ENCODE data around the gene SLC25A30.
"Not testable (repeated sequence)": the region's sequence is repeated elsewhere in the genome, so short reads cannot be mapped to it uniquely, and the experiment has no call there.

The SLC25A30 gene

GRCh38 chr13:45432737-45433380, 14.7 kb upstream of the SLC25A30 start:
- no peak overlapping the region for H3K27ac ChIP-seq
- TF ChIP-seq ZFX (IDR thresholded peaks at IDR 0.05): no peak
- no peak for TF ChIP-seq CTCF (conservative IDR thresholded peaks at IDR 0.05)

DNA sequence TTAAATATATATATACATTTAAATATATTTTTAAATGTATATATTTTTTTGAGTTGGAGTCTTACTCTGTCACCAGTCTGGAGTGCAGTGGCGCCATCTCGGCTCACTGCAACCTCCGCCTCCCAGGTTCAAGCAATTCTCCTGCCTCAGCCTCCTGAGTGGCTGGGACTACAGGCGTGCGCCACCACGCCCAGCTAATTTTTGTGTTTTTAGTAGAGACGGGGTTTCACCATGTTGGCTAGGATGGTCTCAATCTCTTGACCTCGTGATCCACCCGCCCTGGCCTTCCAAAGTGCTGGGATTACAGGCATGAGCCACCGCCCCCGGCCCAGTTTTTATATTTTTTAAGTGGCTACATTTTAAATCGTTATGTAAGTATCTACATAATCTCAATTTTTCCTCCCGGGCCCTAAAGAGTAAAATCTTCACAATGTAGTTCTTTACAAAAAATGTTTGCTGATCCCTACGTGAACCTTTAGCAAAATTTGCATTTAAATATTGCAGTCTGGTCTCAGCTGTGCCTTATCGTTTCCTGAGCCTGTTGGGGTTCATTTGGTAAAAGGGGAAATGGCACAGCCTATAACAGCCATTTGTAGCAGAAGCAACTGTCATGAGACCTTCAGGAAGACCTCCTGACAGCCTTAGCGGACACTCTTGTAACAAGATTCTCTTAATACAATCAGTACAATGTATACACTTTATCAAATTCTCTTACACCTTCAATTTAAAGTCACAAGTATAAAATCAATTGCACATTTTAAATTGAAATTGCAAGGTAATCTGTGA, 8.1 kb upstream of the SLC25A30 start:
- H3K27ac ChIP-seq: not testable (repeated sequence)

GRCh38 chr13:45422731-45423292, 4.6 kb upstream of the SLC25A30 start:
- TF ChIP-seq CTCF (conservative IDR thresholded peaks at IDR 0.05) (no peak), ZFX (IDR thresholded peaks at IDR 0.05) (no peak)
- H3K27ac ChIP-seq: no peak overlapping the region

DNA sequence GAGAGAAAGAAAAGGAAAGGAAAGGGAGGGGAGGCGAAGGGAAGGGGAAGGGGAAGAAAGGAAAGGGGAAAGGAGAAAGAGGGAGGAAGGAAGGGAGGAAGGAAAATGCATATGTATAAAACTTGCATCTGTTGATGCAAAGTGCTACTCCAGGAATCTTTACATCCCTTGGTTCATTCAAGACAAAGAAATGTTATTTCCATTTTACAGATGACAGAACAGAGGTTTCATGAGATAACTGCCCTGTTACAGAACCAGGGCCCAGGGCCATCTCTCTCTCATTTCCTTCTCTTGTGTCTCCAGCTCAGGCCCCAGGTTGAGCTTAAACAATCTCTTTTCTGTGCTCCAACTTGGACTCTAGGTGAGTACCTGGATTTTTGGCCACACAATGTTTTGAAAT, 1.8 kb upstream of the SLC25A30 start:
- no peak for TF ChIP-seq ZFX (IDR thresholded peaks at IDR 0.05)
- TF ChIP-seq CTCF (conservative IDR thresholded peaks at IDR 0.05): no peak

GRCh38 chr13:45419389-45419788, 1.2 kb upstream of the SLC25A30 start:
- H3K27ac ChIP-seq: not testable (repeated sequence)

More for the DNA sequence above, 1.8 kb upstream of the SLC25A30 start:
- no peak overlapping the region for H3K27ac ChIP-seq

GRCh38 chr13:45416516-45417128, 1.6 kb downstream of the SLC25A30 start:
- TF ChIP-seq CTCF (conservative IDR thresholded peaks at IDR 0.05): no peak
- no peak for TF ChIP-seq ZFX (IDR thresholded peaks at IDR 0.05)
- H3K27ac ChIP-seq: peak overlapping the region; percentile 87

- TF ChIP-seq CTCF (conservative IDR thresholded peaks at IDR 0.05): no peak
- peak overlapping the region; percentile 87 for H3K27ac ChIP-seq
Observed at GRCh38 chr13:45415112-45415511, 3.1 kb downstream of the SLC25A30 start.

DNA sequence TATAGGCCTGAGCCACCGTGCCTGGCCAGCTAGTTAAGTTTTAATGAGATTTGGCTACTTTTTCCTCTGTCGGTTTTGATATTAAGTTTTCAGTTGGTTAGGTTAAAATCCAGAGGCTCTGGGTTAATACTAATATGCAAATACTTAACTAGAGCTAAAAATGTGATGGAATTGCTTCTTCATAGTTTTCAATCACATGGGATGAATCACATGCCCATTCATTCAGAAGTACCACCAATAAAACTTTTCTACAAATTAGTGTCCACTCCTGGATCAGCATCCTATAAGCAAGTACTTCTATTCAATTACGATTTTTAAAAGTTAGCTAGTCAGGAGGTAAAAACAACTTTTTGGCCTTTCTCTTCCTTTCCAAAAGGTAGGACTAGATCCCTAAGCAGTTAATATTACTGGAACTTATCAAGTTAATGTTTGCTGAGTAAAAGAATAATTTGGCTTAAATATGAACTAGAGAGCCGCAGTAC, 4.3 kb downstream of the SLC25A30 start:
- no peak for TF ChIP-seq ZFX (IDR thresholded peaks at IDR 0.05)
- no peak for TF ChIP-seq CTCF (conservative IDR thresholded peaks at IDR 0.05)
- peak overlapping the region; percentile 86 for H3K27ac ChIP-seq

All from C4-2B (cell line).